Measurements from ENCODE around the gene GNB1. TPM values are rescaled to one million over a fixed set of nuclear protein-coding genes. Genes with fewer than 3 reads are reported as not detected.

The GNB1 gene
- 100 to 1,000 TPM; 160 to 338 TPM for total RNA-seq
- 100 to 1,000 TPM; 114 to 222 TPM for polyA plus RNA-seq
- long read RNA-seq, donor 1, transcript GNB1-201 (12 exons, 3,132 nt), result major isoform, 42 of 84 reads
- long read RNA-seq, donor 1, transcript GNB1-209 (11 exons, 3,145 nt), result minor isoform, 6 of 84 reads
- long read RNA-seq, donor 1, partial matches to known transcripts, result 30 of 84 reads
- long read RNA-seq, donor 1, other reads (novel, unspliced or antisense), result 5 of 84 reads
- long read RNA-seq, donor 2, transcript GNB1-201 (12 exons, 3,132 nt), result major isoform, 5 of 18 reads
- long read RNA-seq, donor 2, partial matches to known transcripts, result 11 of 18 reads
- long read RNA-seq, donor 2, other reads (novel, unspliced or antisense), result 0 of 18 reads
- long read RNA-seq, donor 3, transcript GNB1-201 (12 exons, 3,132 nt), result major isoform, 16 of 34 reads
- long read RNA-seq, donor 3, partial matches to known transcripts, result 15 of 34 reads
- long read RNA-seq, donor 3, other reads (novel, unspliced or antisense), result 0 of 34 reads
- long read RNA-seq, donor 4, transcript GNB1-201 (12 exons, 3,132 nt), result major isoform, 6 of 18 reads
- long read RNA-seq, donor 4, partial matches to known transcripts, result 10 of 18 reads
- long read RNA-seq, donor 4, other reads (novel, unspliced or antisense), result 0 of 18 reads
- long read RNA-seq, donor 5, transcript GNB1-201 (12 exons, 3,132 nt), result major isoform, 43 of 90 reads
- long read RNA-seq, donor 5, transcript GNB1-209 (11 exons, 3,145 nt), result minor isoform, 6 of 90 reads
- long read RNA-seq, donor 5, transcript GNB1-207 (3 exons, 708 nt), result minor isoform, 5 of 90 reads
- long read RNA-seq, donor 5, partial matches to known transcripts, result 35 of 90 reads
- long read RNA-seq, donor 5, other reads (novel, unspliced or antisense), result 0 of 90 reads

- H3K36me3 ChIP-seq (ENCODE audit: control insufficient read depth in 4 of 4, insufficient read depth in 4 of 4, low read length in 4 of 4), result peaks cover 0 to 2% (median under 1%) of the 10 kb centered on the region in 4 donors
- 0 to 1% methylated on average over 80 to 137 of the region's 137 CpGs for WGBS, 2 donors
- no peaks in the 10 kb centered on the region for H3K27me3 ChIP-seq (ENCODE audit: control insufficient read depth in 3 of 3, insufficient read depth in 3 of 3, low read length in 2 of 3)
- no peaks in the 10 kb centered on the region for H3K9me3 ChIP-seq (ENCODE audit: control insufficient read depth in 4 of 4, insufficient read depth in 3 of 4, low read length in 3 of 4)
- peak within 1 kb of the TSS; percentile 53 to 63 for H3K9ac ChIP-seq (ENCODE audit: insufficient read depth in 1 of 2, low read length in 2 of 2)
- H3K27ac ChIP-seq (ENCODE audit: low read depth in 1 of 2, low read length in 1 of 2), result peak within 1 kb of the TSS; percentile 94 to 95
- H3K4me3 ChIP-seq, result peak within 1 kb of the TSS; percentile 89
- ATAC-seq (ENCODE audit: insufficient read depth, low FRiP score) (peak; percentile 86), DNase-seq (peak; percentile 93 to 97 (median 94))
- peaks cover 5 to 28% (median 9%) of the 10 kb centered on the region in 5 donors for H3K4me1 ChIP-seq (ENCODE audit: control insufficient read depth in 5 of 5, insufficient read depth in 5 of 5, low read length in 5 of 5)
- TF ChIP-seq CTCF (IDR thresholded peaks at IDR 0.05; ENCODE audit: control extremely low read depth, extremely low read depth), result no peak
These were observed at the start of gene GNB1 for GRCh38 chr1:1890506-1891348. Gene GNB1, minus strand, starts transcription at chr1:1891087. Its CDS starts 65,634 bp downstream, at chr1:1825453.

- no peak overlapping the region for H3K27ac ChIP-seq (ENCODE audit: low read depth in 1 of 2, low read length in 1 of 2)
- no peaks in the 10 kb centered on the region for H3K36me3 ChIP-seq (ENCODE audit: control insufficient read depth in 4 of 4, insufficient read depth in 4 of 4, low read length in 4 of 4)
- no peak overlapping the region for H3K9ac ChIP-seq (ENCODE audit: insufficient read depth in 1 of 2, low read length in 2 of 2)
- H3K4me3 ChIP-seq, result no peak overlapping the region
- DNase-seq, result peak in 1 of 3 donors; percentile 7
- H3K27me3 ChIP-seq (ENCODE audit: control insufficient read depth in 3 of 3, insufficient read depth in 3 of 3, low read length in 2 of 3), result no peaks in the 10 kb centered on the region
- TF ChIP-seq CTCF (IDR thresholded peaks at IDR 0.05; ENCODE audit: control extremely low read depth, extremely low read depth), result no peak
- H3K9me3 ChIP-seq (ENCODE audit: control insufficient read depth in 4 of 4, insufficient read depth in 3 of 4, low read length in 3 of 4), result no peaks in the 10 kb centered on the region
- no peak for ATAC-seq (ENCODE audit: insufficient read depth, low FRiP score)
- H3K4me1 ChIP-seq (ENCODE audit: control insufficient read depth in 5 of 5, insufficient read depth in 5 of 5, low read length in 5 of 5), result peaks cover 0 to 6% (median 0%) of the 10 kb centered on the region in 5 donors
- WGBS, 2 donors, result 83 to 89% methylated on average over 12 of the region's 12 CpGs
These were observed 49.2 kb upstream of the GNB1 start for GRCh38 chr1:1940123-1940425.

GRCh38 chr1:1939296-1940122 is 48.6 kb upstream of the GNB1 start:
- Histone ChIP-seq H3K27ac (ENCODE audit: low read depth in 1 of 2, low read length in 1 of 2) (no peak overlapping the region), H3K27me3 (ENCODE audit: control insufficient read depth in 3 of 3, insufficient read depth in 3 of 3, low read length in 2 of 3) (no peaks in the 10 kb centered on the region), H3K36me3 (ENCODE audit: control insufficient read depth in 4 of 4, insufficient read depth in 4 of 4, low read length in 4 of 4) (no peaks in the 10 kb centered on the region), H3K9ac (ENCODE audit: insufficient read depth in 1 of 2, low read length in 2 of 2) (no peak overlapping the region), H3K4me1 (ENCODE audit: control insufficient read depth in 5 of 5, insufficient read depth in 5 of 5, low read length in 5 of 5) (peaks cover 0 to 6% (median 0%) of the 10 kb centered on the region in 5 donors), H3K9me3 (ENCODE audit: control insufficient read depth in 4 of 4, insufficient read depth in 3 of 4, low read length in 3 of 4) (no peaks in the 10 kb centered on the region), H3K4me3 (no peak overlapping the region)
- WGBS, 2 donors, result 89 to 92% methylated on average over 28 of the region's 28 CpGs
- DNase-seq (peak in 1 of 3 donors; percentile 7), ATAC-seq (ENCODE audit: insufficient read depth, low FRiP score) (no peak)
- no peak for TF ChIP-seq CTCF (IDR thresholded peaks at IDR 0.05; ENCODE audit: control extremely low read depth, extremely low read depth)

Measured in lung (tissue), 16 donors.